Esophagus muscularis mucosa (tissue), 4 donors: Measurements from ENCODE around the gene DVL1. TPM values are rescaled to one million over a fixed set of nuclear protein-coding genes. Genes with fewer than 3 reads are reported as not detected.

Experiments used
- DNase-seq: peaks from one replicate; pipeline ENCODE4 v3.0.0-alpha.2; 2017; ENCODE audit errors: extremely low spot score
- H3K27ac ChIP-seq, 4 donors: fragments of 200-600 bp; sonication (generic); replicated peaks in 1 of 4; 1 replicate in 3 of 4; 2 replicates in 1 of 4; pipeline ENCODE4 v1.5.1; 2016 to 2019; ENCODE audit warnings: mild to moderate bottlenecking in 1 of 4
- H3K27me3 ChIP-seq, 4 donors: fragments of 200-600 bp; sonication (generic); one replicate each; pipeline versions ENCODE4 v1.5.1 to v1.6.0; 2016 to 2019
- H3K36me3 ChIP-seq, 4 donors: fragments of 200-600 bp; sonication (generic); one replicate each; pipeline ENCODE4 v1.5.1; 2016 to 2019
- H3K4me1 ChIP-seq, 4 donors: fragments of 200-600 bp; sonication (generic); one replicate each; pipeline ENCODE4 v1.5.1; 2016 to 2019
- H3K4me3 ChIP-seq, 4 donors: fragments of 200-600 bp; sonication (generic); 1 replicate in 2 of 4; 2 replicates in 2 of 4; pipeline ENCODE4 v1.5.1; 2016 to 2019; ENCODE audit warnings: mild to moderate bottlenecking in 4 of 4, moderate library complexity in 1 of 4
- H3K9me3 ChIP-seq, 4 donors: fragments of 200-600 bp; sonication (generic); 1 replicate in 3 of 4; 2 replicates in 1 of 4; pipeline ENCODE4 v1.5.1; 2016 to 2019
- CTCF ChIP-seq, 3 experiments: fragments of 200-600 bp in 2 of 3; fragments of 450-650 bp in 1 of 3; sonication (generic) in 2 of 3; IDR thresholded peaks; one replicate each; pipeline ENCODE4 v1.5.1; 2017 to 2019; ENCODE audit warnings: antibody characterized with exemption in 3 of 3, mild to moderate bottlenecking in 2 of 3, moderate library complexity in 1 of 3
- EP300 ChIP-seq: sonication (generic); formaldehyde crosslinking; IDR thresholded peaks from one replicate; pipeline ENCODE4 v1.6.1; 2017; ENCODE audit warnings: antibody characterized with exemption
- POLR2A ChIP-seq: fragments of 450-650 bp; IDR thresholded peaks from one replicate; pipeline ENCODE4 v1.6.1; 2017; ENCODE audit warnings: antibody characterized with exemption, moderate library complexity, mild to moderate bottlenecking, low read depth
- POLR2AphosphoS5 ChIP-seq, 2 donors: sonication (generic); formaldehyde crosslinking; IDR thresholded peaks; one replicate each; pipeline ENCODE4 v1.6.1; 2017; ENCODE audit warnings: antibody characterized with exemption in 2 of 2
- WGBS: methylation state at CpG from one replicate; pipeline ENCODE4 v1.1.5; 2018; 5-methylcytosine and 5-hydroxymethylcytosine counted together
- intact Hi-C: fragments of 100-400 bp; cut with DNase I; formaldehyde crosslinking; loops from one replicate; pipeline ENCODE4 v1.15.1; 2023
- total RNA-seq, 4 donors: library from RNA; depleted of rRNA; stranded (reverse); fragments of >200 nt; gene quantifications; one replicate each; pipeline versions ENCODE4 v1.1.0 to v1.2.1, GENCODE V29; 2016

Gene DVL1
- total RNA-seq, 4 donors from 2014 or later: 66.9 to 141 (median 114) TPM

GRCh38 chr1:1394116-1394515 lies 44.9 kb upstream of the DVL1 start:
- intact Hi-C loops: no loop called here

GRCh38 chr1:1393428-1393827 lies 44.2 kb upstream of the DVL1 start:
- H3K4me1 ChIP-seq: peaks cover 30 to 38% (median 31%) of the 10 kb centered on the region in 4 donors
- no peaks in the 10 kb centered on the region for H3K9me3 ChIP-seq
- intact Hi-C loops: no loop called here
- no peaks in the 10 kb centered on the region for H3K27me3 ChIP-seq
- H3K4me3 ChIP-seq: no peak overlapping the region
- no peak for DNase-seq
- TF ChIP-seq CTCF (IDR thresholded peaks at IDR 0.05): no peak
- no peak for TF ChIP-seq POLR2A
- TF ChIP-seq POLR2AphosphoS5 (IDR thresholded peaks at IDR 0.05): no peak
- TF ChIP-seq EP300: no peak
- H3K27ac ChIP-seq: no peak overlapping the region
- 94% methylated on average over 2 of the region's 11 CpGs for WGBS
- H3K36me3 ChIP-seq: peaks cover 83 to 100% (median 97%) of the 10 kb centered on the region in 4 donors

More at GRCh38 chr1:1394116-1394515, 44.9 kb upstream of the DVL1 start:
- no peak for TF ChIP-seq POLR2AphosphoS5 (IDR thresholded peaks at IDR 0.05)
- no peak for TF ChIP-seq CTCF (IDR thresholded peaks at IDR 0.05)
- no peak for TF ChIP-seq POLR2A
- no peak for TF ChIP-seq EP300
- Histone ChIP-seq H3K27ac (no peak overlapping the region), H3K36me3 (peaks cover 76 to 93% (median 90%) of the 10 kb centered on the region in 4 donors), H3K27me3 (no peaks in the 10 kb centered on the region), H3K4me3 (no peak overlapping the region), H3K9me3 (no peaks in the 10 kb centered on the region), H3K4me1 (peaks cover 30 to 40% (median 34%) of the 10 kb centered on the region in 4 donors)
- DNase-seq: no peak
- 95% methylated on average over 7 of the region's 7 CpGs for WGBS

- H3K27me3 ChIP-seq: no peaks in the 10 kb centered on the region
- no peak overlapping the region for H3K4me3 ChIP-seq
- TF ChIP-seq EP300: no peak
- no peak for TF ChIP-seq POLR2A
- no peak for TF ChIP-seq POLR2AphosphoS5 (IDR thresholded peaks at IDR 0.05)
- TF ChIP-seq CTCF (IDR thresholded peaks at IDR 0.05): no peak
- no peaks in the 10 kb centered on the region for H3K9me3 ChIP-seq
- 91% methylated on average over 4 of the region's 4 CpGs for WGBS
- DNase-seq: no peak
- intact Hi-C loops: no loop called here
- no peak overlapping the region for H3K27ac ChIP-seq
- peaks cover 25 to 34% (median 27%) of the 10 kb centered on the region in 4 donors for H3K4me1 ChIP-seq
- H3K36me3 ChIP-seq: peaks cover 87 to 100% (median 100%) of the 10 kb centered on the region in 4 donors
Observed at GRCh38 chr1:1393014-1393413, 43.8 kb upstream of the DVL1 start.

DNA sequence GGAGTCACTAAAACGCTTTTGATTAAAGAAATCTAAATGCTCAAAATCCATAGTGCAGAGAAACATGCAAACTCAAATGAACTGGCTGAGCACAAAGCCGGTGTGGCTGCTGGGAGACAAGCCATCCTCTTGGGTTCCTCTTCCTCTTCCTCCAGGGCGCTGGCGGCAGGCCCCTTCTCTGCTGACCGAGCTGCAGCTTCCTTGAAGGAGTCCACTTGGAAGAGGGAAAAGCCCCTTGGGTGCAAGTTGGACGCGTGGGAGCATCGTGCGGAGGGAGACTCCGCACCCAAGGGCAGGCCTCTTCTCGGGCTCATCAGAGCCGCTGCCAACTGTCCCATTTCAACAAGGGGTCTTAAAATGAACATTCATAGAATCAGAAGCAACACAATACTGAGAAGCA lies 42.0 kb upstream of the DVL1 start:
- H3K27ac ChIP-seq: no peak overlapping the region
- 74% methylated on average over 12 of the region's 12 CpGs for WGBS
- intact Hi-C loops: no loop called here
- H3K4me1 ChIP-seq: peaks cover 11 to 16% (median 14%) of the 10 kb centered on the region in 4 donors
- H3K27me3 ChIP-seq: no peaks in the 10 kb centered on the region
- no peaks in the 10 kb centered on the region for H3K9me3 ChIP-seq
- H3K36me3 ChIP-seq: peaks cover 94 to 100% (median 100%) of the 10 kb centered on the region in 4 donors
- TF ChIP-seq CTCF (IDR thresholded peaks at IDR 0.05): no peak
- no peak for TF ChIP-seq POLR2AphosphoS5 (IDR thresholded peaks at IDR 0.05)
- no peak overlapping the region for H3K4me3 ChIP-seq
- no peak for DNase-seq

- TF ChIP-seq POLR2A (no peak), EP300 (no peak), POLR2AphosphoS5 (IDR thresholded peaks at IDR 0.05) (no peak), CTCF (IDR thresholded peaks at IDR 0.05) (no peak)
- Histone ChIP-seq H3K4me1 (peaks cover 5 to 12% (median 10%) of the 10 kb centered on the region in 4 donors), H3K36me3 (peaks cover 99 to 100% (median 100%) of the 10 kb centered on the region in 4 donors)
Observed at GRCh38 chr1:1390675-1391074, 41.5 kb upstream of the DVL1 start.

More at GRCh38 chr1:1390675-1391074, 41.5 kb upstream of the DVL1 start:
- DNase-seq: no peak
- Histone ChIP-seq H3K27me3 (no peaks in the 10 kb centered on the region), H3K27ac (no peak overlapping the region), H3K9me3 (no peaks in the 10 kb centered on the region), H3K4me3 (no peak overlapping the region)
- intact Hi-C loops: no loop called here
- WGBS: 77% methylated on average over 12 of the region's 12 CpGs
